ENCODE measurements around the gene EVI5L. TPM values are rescaled to one million over a fixed set of nuclear protein-coding genes. Genes with fewer than 3 reads are reported as not detected.
"Not testable (repeated sequence)": the region's sequence is repeated elsewhere in the genome, so short reads cannot be mapped to it uniquely, and the experiment has no call there.

The EVI5L gene
- polyA plus RNA-seq, 12 donors = 10.6 to 15.6 (median 12.4) TPM; not detected in 1

- no peak for DNase-seq
These were observed 14.9 kb downstream of the EVI5L start for GRCh38 chr19:7844951-7845350.

DNA sequence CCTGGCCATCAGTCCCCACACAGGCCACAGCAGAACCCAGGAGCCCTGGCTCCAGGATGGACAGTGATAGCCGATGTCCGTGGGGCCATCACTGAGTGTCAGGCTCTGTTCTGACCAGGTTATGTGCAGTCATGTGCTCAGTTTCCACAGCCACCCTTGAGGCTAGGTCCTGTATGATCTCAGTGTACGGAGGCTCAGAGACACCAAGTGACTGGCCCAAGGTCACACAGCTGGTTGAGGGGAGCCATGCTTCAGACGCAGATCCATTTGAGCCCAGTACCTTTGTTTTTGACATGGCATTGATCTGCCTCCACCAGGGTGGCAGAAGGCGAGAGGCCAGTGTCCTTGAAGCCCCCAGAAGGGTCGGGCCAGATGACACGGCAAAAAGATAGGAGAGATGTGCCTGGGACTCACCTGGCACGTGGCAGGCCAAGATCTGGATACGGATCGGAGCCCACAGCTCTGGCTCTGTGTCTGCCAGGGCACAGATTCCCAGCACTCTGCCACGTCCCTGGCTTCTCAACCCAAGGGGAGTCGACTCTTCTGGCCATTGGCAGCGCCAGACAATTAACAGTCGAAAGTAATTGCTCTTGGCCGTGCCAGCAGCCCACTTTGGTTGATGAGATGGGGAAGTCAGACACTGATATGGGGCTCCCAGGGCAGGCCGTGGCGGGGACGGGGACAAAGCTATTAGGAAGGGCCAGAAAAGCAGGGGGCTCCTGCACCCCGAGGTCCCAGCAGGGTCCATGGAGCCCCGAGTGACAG is 15.6 kb downstream of the EVI5L start:
- no peak for DNase-seq

GRCh38 chr19:7846155-7846646 is 16.2 kb downstream of the EVI5L start:
- no peak for DNase-seq

DNA sequence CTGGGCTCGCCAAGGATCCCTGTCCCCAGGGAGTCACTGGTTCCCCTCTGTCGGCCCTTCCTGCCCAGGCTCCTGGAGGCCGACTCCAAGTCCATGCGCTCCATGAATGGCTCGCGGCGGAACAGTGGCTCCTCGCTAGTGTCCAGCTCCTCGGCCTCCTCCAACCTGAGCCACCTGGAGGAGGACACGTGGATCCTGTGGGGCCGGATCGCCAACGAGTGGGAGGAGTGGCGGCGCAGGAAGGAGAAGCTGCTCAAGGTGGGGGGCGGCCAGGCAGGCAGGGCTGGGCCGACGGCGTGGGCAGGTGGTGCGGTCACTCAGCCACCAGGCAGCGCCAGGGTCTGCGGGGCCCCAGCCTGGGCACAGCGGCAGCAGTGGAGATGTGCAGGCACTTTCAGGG is 17.6 kb downstream of the EVI5L start:
- DNase-seq = no peak

DNA sequence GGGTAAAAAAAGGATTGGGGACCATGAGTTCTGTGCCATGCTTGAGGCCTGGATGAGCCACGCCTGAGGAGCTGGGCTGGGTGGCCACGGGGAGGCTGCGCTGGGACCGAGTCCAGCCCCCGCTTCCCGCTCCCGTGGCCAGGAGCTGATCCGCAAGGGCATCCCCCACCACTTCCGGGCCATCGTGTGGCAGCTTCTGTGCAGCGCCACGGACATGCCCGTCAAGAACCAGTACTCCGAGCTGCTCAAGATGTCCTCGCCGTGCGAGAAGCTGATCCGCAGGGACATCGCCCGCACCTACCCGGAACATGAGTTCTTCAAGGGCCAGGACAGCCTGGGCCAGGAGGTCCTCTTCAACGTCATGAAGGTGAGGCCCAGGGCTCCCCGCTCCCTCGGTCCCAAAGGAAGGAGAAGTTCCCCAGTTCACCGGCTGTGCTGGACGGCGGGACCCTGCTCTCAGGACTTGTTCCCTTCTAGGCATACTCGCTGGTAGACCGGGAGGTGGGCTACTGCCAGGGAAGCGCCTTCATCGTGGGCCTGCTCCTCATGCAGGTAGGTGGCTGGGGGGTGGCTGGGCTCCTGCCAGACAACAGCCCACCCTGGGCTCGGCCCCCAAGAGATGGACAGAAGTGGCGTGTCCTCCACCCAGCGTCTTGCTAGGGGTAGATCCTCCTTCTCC is 18.9 kb downstream of the EVI5L start:
- DNase-seq = no peak

- DNase-seq = no peak
These were observed 19.6 kb downstream of the EVI5L start for GRCh38 chr19:7849631-7849999.

DNA sequence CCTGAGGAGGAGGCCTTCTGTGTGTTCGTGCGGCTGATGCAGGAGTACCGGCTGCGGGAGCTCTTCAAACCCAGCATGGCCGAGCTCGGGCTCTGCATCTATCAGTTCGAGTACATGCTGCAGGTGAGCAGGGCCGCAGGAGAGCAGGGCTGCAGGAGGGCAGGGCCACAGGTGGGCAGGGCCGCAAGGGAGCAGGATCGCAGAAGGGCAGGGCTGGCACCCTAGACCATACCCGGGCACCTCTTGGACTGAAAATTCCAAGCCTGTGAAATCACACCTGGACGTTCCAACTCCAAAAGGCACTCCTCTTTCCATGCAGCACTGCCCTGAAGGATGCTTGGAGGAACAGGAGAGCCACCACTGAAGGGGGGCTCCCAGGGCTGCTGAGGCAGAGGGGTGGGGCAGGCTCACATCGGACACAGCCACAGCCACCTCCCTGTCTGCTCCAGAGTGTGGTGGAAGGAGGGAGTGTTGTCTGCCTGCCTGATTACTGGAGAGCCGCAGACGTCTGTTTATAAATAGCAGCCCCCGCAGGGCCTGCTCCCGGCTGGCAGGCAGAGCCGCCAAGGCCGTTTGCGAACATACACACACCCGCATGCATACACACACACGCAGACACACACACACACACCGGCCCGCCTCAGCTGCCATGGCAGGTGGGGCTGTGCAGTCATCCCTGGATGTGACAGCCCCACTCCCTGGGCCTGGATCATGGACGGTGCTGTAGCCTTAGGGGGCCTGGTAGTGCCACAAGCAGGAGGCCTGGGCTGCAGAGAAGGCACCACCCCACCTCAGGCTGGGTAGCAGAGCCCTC is 20.2 kb downstream of the EVI5L start:
- DNase-seq = no peak

DNA sequence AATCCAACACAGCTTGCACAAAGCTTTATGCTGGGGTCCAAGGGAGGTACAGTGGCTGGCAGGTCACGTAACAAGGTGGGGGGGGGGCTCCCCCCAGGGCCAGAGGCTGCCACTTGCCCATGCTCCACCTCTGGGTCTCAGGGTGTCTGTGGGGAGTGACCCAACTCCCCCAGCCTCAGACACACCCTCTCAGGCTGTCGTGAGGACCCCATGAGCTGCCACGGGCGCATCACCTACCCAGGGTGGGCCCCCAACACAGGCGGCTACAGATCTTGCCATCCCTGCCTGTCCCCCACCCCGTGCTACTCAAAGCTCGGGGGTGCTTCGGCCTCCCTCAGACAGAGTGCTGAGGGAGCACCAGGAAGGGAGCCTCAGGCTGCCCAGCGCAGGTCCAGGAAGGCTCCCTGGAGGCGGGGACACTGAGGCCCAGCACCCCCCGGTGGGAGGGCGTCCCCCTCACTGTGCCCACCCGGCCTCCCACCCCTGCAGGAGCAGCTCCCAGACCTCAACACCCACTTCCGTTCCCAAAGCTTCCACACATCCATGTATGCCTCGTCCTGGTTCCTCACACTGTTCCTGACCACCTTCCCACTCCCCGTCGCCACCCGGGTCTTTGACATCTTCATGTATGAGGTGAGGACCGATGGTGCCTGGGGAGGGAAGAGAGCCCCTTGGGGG is 21.1 kb downstream of the EVI5L start:
- DNase-seq = no peak

GRCh38 chr19:7851623-7852500 is 21.8 kb downstream of the EVI5L start:
- DNase-seq = no peak

DNA sequence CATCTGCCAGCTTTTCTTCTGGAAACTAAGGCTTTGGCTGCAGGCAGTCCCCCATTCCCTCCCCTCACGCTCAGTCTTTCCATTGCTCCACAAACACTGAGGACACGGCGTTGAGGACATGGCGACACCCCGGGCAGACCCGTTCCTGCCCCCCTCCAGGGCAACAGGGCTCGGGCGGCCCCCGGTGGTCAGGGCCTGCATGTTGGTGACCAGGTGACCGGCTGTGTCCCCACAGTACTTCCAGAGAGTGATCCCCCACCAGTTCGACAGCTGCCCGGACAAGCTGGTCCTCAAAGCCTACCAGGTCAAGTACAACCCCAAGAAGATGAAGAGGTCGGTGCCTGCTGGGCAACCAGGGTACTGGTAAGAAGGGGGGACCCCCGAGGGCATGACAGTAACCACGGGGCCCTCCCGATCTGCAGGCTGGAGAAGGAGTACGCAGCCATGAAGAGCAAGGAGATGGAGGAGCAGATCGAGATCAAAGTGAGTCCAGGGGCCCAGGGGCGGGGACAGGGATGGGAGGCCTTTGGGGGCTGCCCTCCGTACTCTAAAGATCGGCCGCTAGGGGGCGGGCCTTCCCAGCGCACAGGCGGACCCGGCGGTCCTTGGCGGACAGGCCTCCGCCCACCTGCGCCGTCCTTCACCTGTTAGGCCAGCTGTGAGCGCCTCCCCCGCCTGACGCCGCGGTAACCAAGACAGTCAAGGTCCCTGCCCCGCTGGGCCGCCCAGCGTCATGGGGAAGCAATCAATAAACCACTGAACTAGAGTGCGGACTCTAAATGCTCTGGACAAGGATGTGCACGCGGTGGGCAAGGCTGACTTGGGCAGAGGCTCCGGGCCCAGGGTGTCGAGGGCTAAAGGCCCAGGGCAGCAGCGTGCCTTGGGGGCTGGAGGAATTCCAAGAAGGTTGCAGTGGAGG is 23.1 kb downstream of the EVI5L start:
- DNase-seq = peak; percentile 65

- DNase-seq = no peak
These were observed 23.7 kb downstream of the EVI5L start for GRCh38 chr19:7853770-7854128.

DNA sequence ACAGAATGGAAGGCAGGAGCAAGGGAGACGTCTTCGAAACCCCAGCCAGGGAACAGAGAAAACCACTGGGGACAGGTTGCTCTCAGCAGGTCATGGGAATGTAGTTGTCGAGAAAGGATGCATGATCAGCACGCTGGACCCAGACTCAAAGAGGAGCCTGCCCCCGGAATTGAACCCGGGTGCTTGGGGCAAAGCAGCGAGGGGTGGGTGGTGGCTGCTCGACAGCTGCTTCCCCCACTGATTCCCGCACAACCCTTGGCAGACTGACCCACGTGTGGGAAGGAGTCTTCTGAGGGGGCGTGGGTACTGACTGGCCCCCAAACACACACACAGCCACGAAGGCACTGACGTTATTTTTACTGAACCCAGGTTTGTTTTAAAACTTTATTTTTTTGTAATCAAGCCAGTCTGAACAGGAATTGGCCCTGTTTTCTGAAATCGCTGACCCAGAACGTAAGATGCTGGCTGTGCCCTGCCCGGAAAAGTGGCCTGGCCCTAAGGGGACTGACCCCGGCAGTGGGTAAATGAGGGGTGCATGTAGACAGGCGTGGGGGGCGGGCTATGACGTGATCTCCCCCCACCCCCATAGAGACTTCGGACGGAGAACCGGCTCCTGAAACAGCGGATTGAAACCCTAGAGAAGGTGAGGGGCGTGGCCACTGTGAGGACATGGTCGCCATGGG is 25.5 kb downstream of the EVI5L start:
- DNase-seq = no peak

DNA sequence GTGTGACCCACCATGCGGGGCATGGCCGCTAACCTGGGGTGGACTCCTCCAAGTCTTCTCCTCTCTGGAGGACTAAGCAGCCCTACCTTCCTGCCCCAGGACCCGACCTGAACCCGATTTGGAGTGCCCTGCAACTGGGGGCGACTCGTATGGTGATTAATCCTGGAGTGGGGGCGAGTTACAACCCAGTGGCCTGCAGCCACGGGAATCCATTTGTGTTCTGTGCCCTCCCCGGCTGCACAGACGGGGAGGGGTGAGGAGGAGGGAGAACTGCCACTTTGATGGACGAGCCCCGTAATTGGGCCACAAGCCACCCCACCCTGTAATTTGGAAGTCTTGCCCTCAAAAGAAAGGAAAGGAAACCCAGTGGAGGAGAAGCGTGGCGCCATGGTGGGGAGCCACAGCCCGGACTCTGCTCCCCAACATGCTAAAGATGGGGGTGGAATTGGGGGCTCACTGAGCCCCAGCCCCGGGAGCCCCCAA is 26.1 kb downstream of the EVI5L start:
- no peak for DNase-seq

GRCh38 chr19:7856679-7857663 is 27.0 kb downstream of the EVI5L start:
- DNase-seq = no peak

DNA sequence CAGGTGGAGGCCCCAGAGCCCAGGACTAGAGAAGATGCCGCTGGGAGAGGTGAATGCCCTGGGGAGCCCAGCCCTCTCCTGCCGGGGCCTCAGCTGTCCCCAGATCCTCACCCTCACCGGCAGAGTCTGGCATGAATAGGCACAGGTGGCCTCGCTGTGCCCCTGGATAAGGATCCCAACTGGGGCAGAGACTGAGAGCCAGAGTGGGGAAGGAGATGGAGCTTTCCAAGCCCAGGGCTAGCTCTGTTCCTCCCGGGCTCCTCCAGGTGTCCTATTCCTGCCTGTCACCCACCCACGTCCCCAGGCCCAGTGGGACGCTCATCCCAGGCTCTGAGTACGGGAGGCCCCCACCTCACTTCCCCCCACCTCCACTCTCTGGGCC is 27.7 kb downstream of the EVI5L start:
- DNase-seq = no peak

DNA sequence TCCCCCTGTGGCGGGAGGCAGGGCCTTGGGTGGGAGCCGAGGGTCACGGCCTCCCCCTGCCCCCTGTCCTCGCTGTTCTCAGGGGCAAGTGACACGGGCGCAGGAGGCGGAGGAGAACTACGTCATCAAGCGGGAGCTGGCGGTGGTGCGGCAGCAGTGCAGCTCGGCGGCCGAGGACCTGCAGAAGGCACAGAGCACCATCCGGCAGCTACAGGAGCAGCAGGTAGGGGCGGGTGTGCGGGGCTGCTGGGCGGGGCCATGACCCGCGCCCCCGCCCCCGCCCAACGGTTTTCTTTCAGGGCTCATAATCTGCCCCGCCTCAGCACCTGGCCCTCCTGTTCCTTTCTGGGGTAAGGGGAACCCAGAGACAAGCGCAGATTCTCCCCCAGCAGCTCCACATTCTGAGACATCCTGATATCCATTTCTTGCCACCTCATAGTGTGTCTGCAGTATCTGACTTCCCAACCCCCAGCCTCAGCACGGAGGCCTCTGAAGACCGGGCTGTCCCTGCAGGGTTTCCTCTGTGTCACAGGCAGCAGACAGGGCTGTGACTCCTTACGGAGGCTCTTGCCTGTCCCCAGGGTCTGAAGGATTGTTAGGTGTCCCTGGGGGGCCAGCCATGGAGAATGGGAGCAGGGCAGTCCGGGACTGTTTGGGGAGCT is 28.2 kb downstream of the EVI5L start:
- no peak for DNase-seq

DNA sequence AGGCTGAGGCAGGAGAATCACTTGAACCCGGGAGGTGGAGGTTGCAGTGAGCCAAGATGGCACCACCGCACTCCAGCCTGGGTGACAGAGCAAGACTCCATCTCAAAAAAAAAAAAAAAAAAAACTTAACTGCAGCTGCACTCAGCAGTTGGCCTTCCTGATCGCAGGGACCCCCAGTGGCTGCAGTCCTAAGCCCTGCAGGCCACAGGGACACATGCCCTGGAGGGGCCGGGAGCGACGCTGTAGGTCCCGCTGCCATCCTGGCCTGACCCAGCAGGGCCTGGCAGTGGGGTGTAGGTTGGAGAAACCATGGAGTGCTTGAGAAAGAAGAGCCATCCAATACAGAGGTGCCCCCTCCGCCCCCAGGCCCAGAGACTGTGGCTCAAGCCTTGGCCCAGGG is 29.1 kb downstream of the EVI5L start:
- DNase-seq = not testable (repeated sequence)

All from muscle of arm (tissue), 12 donors.